ENCODE results near the gene NPNT.

DNA sequence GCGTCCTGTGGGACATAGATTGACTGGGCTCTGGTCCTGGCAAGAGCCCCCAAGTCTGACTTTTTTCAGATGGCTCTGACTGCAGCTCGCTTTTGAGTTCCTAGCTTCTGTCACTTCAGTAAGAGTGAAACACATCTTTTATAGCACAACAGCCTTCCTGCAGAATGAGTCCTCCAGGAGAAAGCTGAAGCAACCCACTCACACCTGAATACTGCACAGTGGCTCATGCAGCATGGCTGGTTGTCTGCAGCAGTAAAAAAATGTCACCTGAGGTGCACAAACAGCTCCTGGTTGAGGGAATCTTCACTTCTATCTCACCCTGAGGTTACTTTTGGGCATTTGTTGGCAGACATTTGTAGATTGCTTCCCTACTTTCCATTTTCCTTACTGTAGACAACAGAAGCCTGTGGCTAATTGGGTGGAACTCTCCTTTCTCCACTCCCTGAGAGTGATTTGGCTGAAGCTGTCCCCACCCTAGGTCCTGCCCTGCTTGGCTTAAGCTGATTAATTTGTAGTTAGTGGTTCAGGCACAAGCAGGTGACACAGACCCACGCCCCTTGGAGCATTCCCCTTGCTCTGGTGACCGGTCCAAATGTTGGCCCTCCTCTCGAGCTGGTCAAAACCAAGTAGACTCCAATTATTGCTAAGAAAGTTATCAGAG is 99.7 kb downstream of the NPNT start:
- TF ChIP-seq, protein P1, sequence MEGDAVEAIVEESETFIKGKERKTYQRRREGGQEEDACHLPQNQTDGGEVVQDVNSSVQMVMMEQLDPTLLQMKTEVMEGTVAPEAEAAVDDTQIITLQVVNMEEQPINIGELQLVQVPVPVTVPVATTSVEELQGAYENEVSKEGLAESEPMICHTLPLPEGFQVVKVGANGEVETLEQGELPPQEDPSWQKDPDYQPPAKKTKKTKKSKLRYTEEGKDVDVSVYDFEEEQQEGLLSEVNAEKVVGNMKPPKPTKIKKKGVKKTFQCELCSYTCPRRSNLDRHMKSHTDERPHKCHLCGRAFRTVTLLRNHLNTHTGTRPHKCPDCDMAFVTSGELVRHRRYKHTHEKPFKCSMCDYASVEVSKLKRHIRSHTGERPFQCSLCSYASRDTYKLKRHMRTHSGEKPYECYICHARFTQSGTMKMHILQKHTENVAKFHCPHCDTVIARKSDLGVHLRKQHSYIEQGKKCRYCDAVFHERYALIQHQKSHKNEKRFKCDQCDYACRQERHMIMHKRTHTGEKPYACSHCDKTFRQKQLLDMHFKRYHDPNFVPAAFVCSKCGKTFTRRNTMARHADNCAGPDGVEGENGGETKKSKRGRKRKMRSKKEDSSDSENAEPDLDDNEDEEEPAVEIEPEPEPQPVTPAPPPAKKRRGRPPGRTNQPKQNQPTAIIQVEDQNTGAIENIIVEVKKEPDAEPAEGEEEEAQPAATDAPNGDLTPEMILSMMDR (IDR thresholded peaks at IDR 0.05) = no peak
- TF ChIP-seq POLR2A (IDR thresholded peaks at IDR 0.05; ENCODE audit: low read depth) = no peak
